ENCODE results near the gene CCDC127. TPM values are rescaled to one million over a fixed set of nuclear protein-coding genes. Genes with fewer than 3 reads are reported as not detected.

Gene CCDC127
- total and polyA plus RNA-seq, 2 of the 13 experiments (the other 11 are each of a cell fraction or from before 2014, with no cell fraction given), result 2.9 to 4.3 TPM

- TF ChIP-seq, protein P1, sequence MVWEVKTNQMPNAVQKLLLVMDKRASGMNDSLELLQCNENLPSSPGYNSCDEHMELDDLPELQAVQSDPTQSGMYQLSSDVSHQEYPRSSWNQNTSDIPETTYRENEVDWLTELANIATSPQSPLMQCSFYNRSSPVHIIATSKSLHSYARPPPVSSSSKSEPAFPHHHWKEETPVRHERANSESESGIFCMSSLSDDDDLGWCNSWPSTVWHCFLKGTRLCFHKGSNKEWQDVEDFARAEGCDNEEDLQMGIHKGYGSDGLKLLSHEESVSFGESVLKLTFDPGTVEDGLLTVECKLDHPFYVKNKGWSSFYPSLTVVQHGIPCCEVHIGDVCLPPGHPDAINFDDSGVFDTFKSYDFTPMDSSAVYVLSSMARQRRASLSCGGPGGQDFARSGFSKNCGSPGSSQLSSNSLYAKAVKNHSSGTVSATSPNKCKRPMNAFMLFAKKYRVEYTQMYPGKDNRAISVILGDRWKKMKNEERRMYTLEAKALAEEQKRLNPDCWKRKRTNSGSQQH (CRISPR knock-in tag; IDR thresholded peaks at IDR 0.05; ENCODE audit: low read depth), result no peak
- no peak for TF ChIP-seq ZBTB49 (CRISPR knock-in tag; IDR thresholded peaks at IDR 0.05; ENCODE audit: borderline replicate concordance)
- no peak for TF ChIP-seq CHCHD3 (CRISPR knock-in tag; IDR thresholded peaks at IDR 0.05)
- no peak for TF ChIP-seq TEAD3 (CRISPR knock-in tag; optimal IDR thresholded peaks at IDR 0.05; ENCODE audit: borderline replicate concordance)
- no peak for TF ChIP-seq REL (CRISPR knock-in tag; conservative IDR thresholded peaks at IDR 0.05)
- TF ChIP-seq KDM2A (CRISPR knock-in tag; IDR thresholded peaks at IDR 0.05; ENCODE audit: borderline replicate concordance, low read depth), result 0 out of 2 replicates have a peak, but pooled peaks have one; percentile 22
- TF ChIP-seq, protein P2, sequence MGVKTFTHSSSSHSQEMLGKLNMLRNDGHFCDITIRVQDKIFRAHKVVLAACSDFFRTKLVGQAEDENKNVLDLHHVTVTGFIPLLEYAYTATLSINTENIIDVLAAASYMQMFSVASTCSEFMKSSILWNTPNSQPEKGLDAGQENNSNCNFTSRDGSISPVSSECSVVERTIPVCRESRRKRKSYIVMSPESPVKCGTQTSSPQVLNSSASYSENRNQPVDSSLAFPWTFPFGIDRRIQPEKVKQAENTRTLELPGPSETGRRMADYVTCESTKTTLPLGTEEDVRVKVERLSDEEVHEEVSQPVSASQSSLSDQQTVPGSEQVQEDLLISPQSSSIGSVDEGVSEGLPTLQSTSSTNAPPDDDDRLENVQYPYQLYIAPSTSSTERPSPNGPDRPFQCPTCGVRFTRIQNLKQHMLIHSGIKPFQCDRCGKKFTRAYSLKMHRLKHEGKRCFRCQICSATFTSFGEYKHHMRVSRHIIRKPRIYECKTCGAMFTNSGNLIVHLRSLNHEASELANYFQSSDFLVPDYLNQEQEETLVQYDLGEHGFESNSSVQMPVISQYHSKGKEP (CRISPR knock-in tag; IDR thresholded peaks at IDR 0.05), result no peak
- TF ChIP-seq KMT2B (CRISPR knock-in tag; IDR thresholded peaks at IDR 0.05), result no peak
- TF ChIP-seq, protein P3, sequence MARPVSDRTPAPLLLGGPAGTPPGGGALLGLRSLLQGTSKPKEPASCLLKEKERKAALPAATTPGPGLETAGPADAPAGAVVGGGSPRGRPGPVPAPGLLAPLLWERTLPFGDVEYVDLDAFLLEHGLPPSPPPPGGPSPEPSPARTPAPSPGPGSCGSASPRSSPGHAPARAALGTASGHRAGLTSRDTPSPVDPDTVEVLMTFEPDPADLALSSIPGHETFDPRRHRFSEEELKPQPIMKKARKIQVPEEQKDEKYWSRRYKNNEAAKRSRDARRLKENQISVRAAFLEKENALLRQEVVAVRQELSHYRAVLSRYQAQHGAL (CRISPR knock-in tag; IDR thresholded peaks at IDR 0.05; ENCODE audit: not compliant biosample characterization), result no peak
- TF ChIP-seq ZNF558 (CRISPR knock-in tag; IDR thresholded peaks at IDR 0.05; ENCODE audit: borderline replicate concordance), result peak; percentile 39; the same call in 1 of the 2 replicates
- TF ChIP-seq GZF1 (CRISPR knock-in tag; IDR thresholded peaks at IDR 0.05), result 0 out of 2 replicates have a peak, but pooled peaks have one; percentile 58
- TF ChIP-seq SOX5 (CRISPR knock-in tag; IDR thresholded peaks at IDR 0.05; ENCODE audit: borderline replicate concordance), result no peak
- 0 out of 2 replicates have a peak, but pooled peaks have one; percentile 27 for TF ChIP-seq ZNF546 (CRISPR knock-in tag; conservative IDR thresholded peaks at IDR 0.05)
- TF ChIP-seq HNRNPL (IDR thresholded peaks at IDR 0.05; ENCODE audit: low read depth, low read length), result 0 out of 2 replicates have a peak, but pooled peaks have one; percentile 27
- TF ChIP-seq MED13 (CRISPR knock-in tag; IDR thresholded peaks at IDR 0.05), result 0 out of 2 replicates have a peak, but pooled peaks have one; percentile 21
- 0 out of 4 replicates have a peak, but pooled peaks of 1 of the 2 experiments have one; percentile 20 for TF ChIP-seq KLF16 (CRISPR knock-in tag; IDR thresholded peaks at IDR 0.05)
- peak; percentile 75 for TF ChIP-seq CCDC6 (CRISPR knock-in tag; IDR thresholded peaks at IDR 0.05)
- no peak for TF ChIP-seq ZNF484 (CRISPR knock-in tag; IDR thresholded peaks at IDR 0.05; ENCODE audit: borderline replicate concordance, low read depth)
- no peak for TF ChIP-seq SCMH1 (CRISPR knock-in tag; IDR thresholded peaks at IDR 0.05; ENCODE audit: borderline replicate concordance)
- TF ChIP-seq ZSCAN21 (CRISPR knock-in tag; IDR thresholded peaks at IDR 0.05; ENCODE audit: borderline replicate concordance), result peak; percentile 72; the same call in 1 of the 2 replicates
Measured at GRCh38 chr5:218457-219291, 721 bp upstream of the CCDC127 start (continued).

Measured in HepG2 (cell line).